Psoas muscle (tissue), 8 donors: ENCODE measurements around the gene ESYT1. TPM values are rescaled to one million over a fixed set of nuclear protein-coding genes. Genes with fewer than 3 reads are reported as not detected.

ENCODE experiments used
- ATAC-seq, 4 donors: fragments of 200-7000 bp; cut with Tn5 transposase; one replicate each; pipeline ENCODE4 v1.9.1; 2020; ENCODE audit warnings: moderate library complexity in 3 of 4, mild to moderate bottlenecking in 2 of 4
- DNase-seq, 2 donors: peaks; one replicate each; pipeline ENCODE4 v3.0.0-alpha.2; 2020
- H3K27ac ChIP-seq: fragments of 200-600 bp; one replicate; pipeline ENCODE4 v1.8.0; 2022
- H3K27me3 ChIP-seq, 3 donors: fragments of 200-600 bp in 1 of 3; one replicate each; pipeline versions ENCODE4 v1.6.1 to v1.8.0; 2013 to 2022; ENCODE audit warnings: low read length in 2 of 3, mild to moderate bottlenecking in 2 of 3, moderate library complexity in 1 of 3; ENCODE audit not compliant: insufficient read depth in 3 of 3
- H3K36me3 ChIP-seq, 2 donors: fragments of 200-600 bp in 1 of 2; one replicate each; pipeline versions ENCODE4 v1.6.1 to v1.8.0; 2013 to 2022; ENCODE audit warnings: low read depth in 1 of 2, mild to moderate bottlenecking in 1 of 2, moderate library complexity in 1 of 2; ENCODE audit not compliant: insufficient read depth in 1 of 2
- H3K4me1 ChIP-seq: fragments of 200-600 bp; one replicate; pipeline ENCODE4 v1.8.0; 2022
- H3K4me3 ChIP-seq: fragments of 200-600 bp; one replicate; pipeline ENCODE4 v1.8.0; 2022; ENCODE audit warnings: mild to moderate bottlenecking
- H3K9me3 ChIP-seq: fragments of 200-600 bp; one replicate; pipeline ENCODE4 v1.8.0; 2022
- WGBS, 3 donors: extraction: QIAGEN DNeasy Blood & Tissue Kit; methylation state at CpG; one replicate each; pipeline versions ENCODE4 v1.1.6 to v1.1.7; 2013; 5-methylcytosine and 5-hydroxymethylcytosine counted together
- intact Hi-C, 2 donors: fragments of 100-400 bp; cut with DNase I; formaldehyde crosslinking; loops; one replicate each; pipeline versions ENCODE4 v1.11.0 to v1.14.2; 2022
- polyA plus RNA-seq, 3 donors: library from polyadenylated mRNA; stranded (reverse); fragments of 200-250 nt; gene quantifications; one replicate each; pipeline ENCODE4 v1.2.3, GENCODE V29; 2013
- total RNA-seq, 4 donors: library from RNA; stranded (reverse); fragmentation: NEBNext Ultra II Directional in 2 of 4; extraction: Animal tissue kit (Norgen Biotek cat#: 25700) in 2 of 4; gene quantifications; one replicate each; pipeline versions ENCODE4 v1.2.1 to v1.2.4, GENCODE V29; 2021 to 2023
- TF ChIP-seq, protein P1 (sequence below): fragments of 200-600 bp; IDR thresholded peaks from one replicate; pipeline ENCODE4 v1.8.0; 2022; ENCODE audit warnings: antibody characterized with exemption
- donor health status: healthy with polysubstance abuse.
- donor health status: DM: no; HTN: no; CAD: no; lungs with moderate emphysema.
- donor health status: Bipolar disorder and iron deficiency.
- donor health status: healthy.
- donor health status: DM: yes; HTN: yes; CAD: no.
- donor health status: DM: no; HTN: no; CAD: no.
- donor health status: DM: no; HTN: no; CAD: no.
- donor health status: DM: yes; HTN: yes; CAD: no.

Gene ESYT1
- total and polyA plus RNA-seq, 7 donors: 20.2 to 57.4 (median 40.6) TPM

DNA sequence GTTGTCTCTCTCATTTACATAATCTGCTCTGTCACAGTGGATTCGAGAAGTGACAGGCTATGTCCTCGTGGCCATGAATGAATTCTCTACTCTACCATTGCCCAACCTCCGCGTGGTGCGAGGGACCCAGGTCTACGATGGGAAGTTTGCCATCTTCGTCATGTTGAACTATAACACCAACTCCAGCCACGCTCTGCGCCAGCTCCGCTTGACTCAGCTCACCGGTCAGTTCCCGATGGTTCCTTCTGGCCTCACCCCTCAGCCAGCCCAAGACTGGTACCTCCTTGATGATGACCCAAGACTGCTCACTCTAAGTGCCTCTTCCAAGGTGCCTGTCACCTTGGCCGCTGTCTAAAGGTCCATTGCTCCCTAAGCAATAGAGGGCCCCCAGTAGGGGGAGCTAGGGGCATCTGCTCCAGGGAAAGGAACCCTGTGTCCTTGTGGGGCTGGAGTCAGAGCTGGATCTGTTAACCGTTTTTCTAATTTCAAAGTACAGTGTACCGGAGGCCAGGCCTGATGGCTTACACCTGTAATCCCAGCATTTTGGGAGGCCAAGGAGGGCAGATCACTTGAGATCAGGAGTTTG lies 43.0 kb upstream of the ESYT1 start:
- H3K4me1 ChIP-seq: no peaks in the 10 kb centered on the region
- ATAC-seq: no peak
- WGBS, 3 donors: 90 to 92% (median 92%) methylated on average over 15 of the region's 15 CpGs

DNA sequence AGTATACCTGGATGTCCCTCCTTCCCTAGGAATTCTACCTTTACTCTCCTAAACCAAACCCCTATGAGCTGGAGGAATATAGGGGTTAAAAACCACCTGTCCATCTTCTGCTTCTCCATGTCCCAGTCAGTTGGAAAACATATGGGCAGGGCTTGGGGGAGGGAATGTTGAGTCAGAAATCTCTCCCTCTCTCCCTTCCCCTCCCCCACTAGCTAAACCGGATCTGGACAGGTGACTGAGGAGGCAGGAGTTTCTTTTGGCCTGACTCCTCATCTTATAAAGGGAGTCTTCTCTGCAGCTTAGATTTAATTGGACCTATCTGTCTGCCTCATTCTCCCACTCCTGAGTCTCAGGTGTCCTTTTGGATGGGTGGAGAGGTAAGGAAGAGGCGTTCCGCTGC lies 42.0 kb upstream of the ESYT1 start:
- no peaks in the 10 kb centered on the region for H3K27me3 ChIP-seq
- no peaks in the 10 kb centered on the region for H3K36me3 ChIP-seq
- DNase-seq (no peak), ATAC-seq (no peak)
- no peaks in the 10 kb centered on the region for H3K9me3 ChIP-seq
- H3K27ac ChIP-seq: no peak overlapping the region
- TF ChIP-seq, protein P1, sequence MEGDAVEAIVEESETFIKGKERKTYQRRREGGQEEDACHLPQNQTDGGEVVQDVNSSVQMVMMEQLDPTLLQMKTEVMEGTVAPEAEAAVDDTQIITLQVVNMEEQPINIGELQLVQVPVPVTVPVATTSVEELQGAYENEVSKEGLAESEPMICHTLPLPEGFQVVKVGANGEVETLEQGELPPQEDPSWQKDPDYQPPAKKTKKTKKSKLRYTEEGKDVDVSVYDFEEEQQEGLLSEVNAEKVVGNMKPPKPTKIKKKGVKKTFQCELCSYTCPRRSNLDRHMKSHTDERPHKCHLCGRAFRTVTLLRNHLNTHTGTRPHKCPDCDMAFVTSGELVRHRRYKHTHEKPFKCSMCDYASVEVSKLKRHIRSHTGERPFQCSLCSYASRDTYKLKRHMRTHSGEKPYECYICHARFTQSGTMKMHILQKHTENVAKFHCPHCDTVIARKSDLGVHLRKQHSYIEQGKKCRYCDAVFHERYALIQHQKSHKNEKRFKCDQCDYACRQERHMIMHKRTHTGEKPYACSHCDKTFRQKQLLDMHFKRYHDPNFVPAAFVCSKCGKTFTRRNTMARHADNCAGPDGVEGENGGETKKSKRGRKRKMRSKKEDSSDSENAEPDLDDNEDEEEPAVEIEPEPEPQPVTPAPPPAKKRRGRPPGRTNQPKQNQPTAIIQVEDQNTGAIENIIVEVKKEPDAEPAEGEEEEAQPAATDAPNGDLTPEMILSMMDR: no peak
- intact Hi-C loops: no loop called here
- H3K4me3 ChIP-seq: no peak overlapping the region
- WGBS, 3 donors: 78 to 84% (median 84%) methylated on average over 3 of the region's 3 CpGs
- H3K4me1 ChIP-seq: no peaks in the 10 kb centered on the region

More for the DNA sequence above, 43.0 kb upstream of the ESYT1 start:
- H3K9me3 ChIP-seq: no peaks in the 10 kb centered on the region
- H3K4me3 ChIP-seq: no peak overlapping the region
- intact Hi-C loops: no loop called here
- TF ChIP-seq, protein P1: no peak
- H3K27me3 ChIP-seq: peaks cover 0 to 8% (median 6%) of the 10 kb centered on the region in 3 donors
- H3K27ac ChIP-seq: no peak overlapping the region
- no peaks in the 10 kb centered on the region for H3K36me3 ChIP-seq
- DNase-seq: peak in 1 of 2 donors; percentile 26

DNA sequence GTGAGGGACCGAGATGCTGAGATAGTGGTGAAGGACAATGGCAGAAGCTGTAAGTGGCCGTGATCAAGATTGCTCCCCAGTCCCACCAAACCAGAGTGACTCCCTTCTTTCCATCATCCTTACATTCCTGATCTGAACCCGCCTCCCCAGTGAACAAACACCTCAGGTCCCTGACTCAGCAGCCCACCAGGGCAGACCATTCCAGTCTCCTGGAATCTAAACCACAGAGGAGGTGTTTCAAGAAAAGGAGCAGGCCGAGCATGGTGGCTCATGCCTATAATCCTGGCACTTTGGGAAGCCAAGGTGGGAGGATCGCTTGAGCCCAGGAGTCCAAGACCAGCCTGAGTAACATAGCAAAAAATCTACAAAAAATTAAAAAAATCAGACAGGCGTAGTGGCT lies 41.5 kb upstream of the ESYT1 start:
- no peak for ATAC-seq
- TF ChIP-seq, protein P1: no peak

DNA sequence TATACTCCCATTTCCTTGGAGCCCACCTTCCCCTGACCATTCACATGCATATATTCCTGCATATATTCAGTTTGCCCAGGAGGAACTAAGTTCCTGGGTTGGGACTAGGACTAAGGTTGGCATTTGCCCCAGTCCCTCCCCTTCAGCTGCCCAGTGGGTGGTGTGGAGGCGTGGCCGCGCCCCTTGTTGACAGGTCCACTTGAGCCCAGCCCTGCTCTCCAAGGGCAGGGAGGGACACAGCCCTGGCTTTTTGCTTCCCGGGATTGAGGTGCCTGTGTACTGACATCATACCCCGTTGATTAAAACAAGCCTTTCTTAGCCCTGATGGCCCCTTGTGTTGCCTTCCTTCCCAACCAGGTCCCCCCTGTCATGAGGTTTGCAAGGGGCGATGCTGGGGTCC lies 40.8 kb upstream of the ESYT1 start:
- H3K4me1 ChIP-seq: no peaks in the 10 kb centered on the region
- WGBS, 3 donors: 45 to 65% (median 59%) methylated on average over 6 of the region's 6 CpGs
- H3K9me3 ChIP-seq: no peaks in the 10 kb centered on the region
- H3K4me3 ChIP-seq: no peak overlapping the region
- DNase-seq (peak; percentile 49 to 60), ATAC-seq (peak; percentile 60 to 90 (median 72))
- H3K27me3 ChIP-seq: no peaks in the 10 kb centered on the region
- no peak overlapping the region for H3K27ac ChIP-seq
- H3K36me3 ChIP-seq: no peaks in the 10 kb centered on the region
- intact Hi-C loops: no loop called here
- TF ChIP-seq, protein P1: no peak

More for the DNA sequence above, 41.5 kb upstream of the ESYT1 start:
- H3K4me1 ChIP-seq: no peaks in the 10 kb centered on the region
- intact Hi-C loops: no loop called here
- no peak overlapping the region for H3K27ac ChIP-seq
- no peaks in the 10 kb centered on the region for H3K36me3 ChIP-seq
- DNase-seq: no peak
- no peaks in the 10 kb centered on the region for H3K9me3 ChIP-seq
- no peak overlapping the region for H3K4me3 ChIP-seq
- WGBS, 3 donors: 82 to 89% (median 84%) methylated on average over 6 of the region's 6 CpGs
- no peaks in the 10 kb centered on the region for H3K27me3 ChIP-seq

DNA sequence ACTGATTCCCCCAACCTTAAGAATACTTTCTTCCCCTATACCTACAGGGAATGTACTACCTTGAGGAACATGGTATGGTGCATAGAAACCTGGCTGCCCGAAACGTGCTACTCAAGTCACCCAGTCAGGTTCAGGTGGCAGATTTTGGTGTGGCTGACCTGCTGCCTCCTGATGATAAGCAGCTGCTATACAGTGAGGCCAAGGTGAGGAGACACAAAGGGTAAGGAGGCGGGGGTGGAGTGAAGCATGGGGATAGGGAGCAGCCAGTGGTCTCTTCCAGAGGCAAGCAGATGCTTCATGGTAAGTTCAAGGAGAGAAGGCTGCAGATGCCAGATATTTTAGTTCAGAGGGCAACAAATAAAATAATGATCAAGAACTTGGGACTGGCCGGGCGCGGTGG lies 30.3 kb upstream of the ESYT1 start:
- Histone ChIP-seq H3K9me3 (no peaks in the 10 kb centered on the region), H3K27me3 (no peaks in the 10 kb centered on the region), H3K4me3 (no peak overlapping the region), H3K27ac (no peak overlapping the region), H3K4me1 (no peaks in the 10 kb centered on the region), H3K36me3 (no peaks in the 10 kb centered on the region)
- 88 to 92% (median 92%) methylated on average over 6 of the region's 6 CpGs for WGBS, 3 donors
- intact Hi-C loops: no loop called here
- ATAC-seq (no peak), DNase-seq (no peak)
- TF ChIP-seq, protein P1: no peak
